Lung microvascular endothelial cell (primary cell): Measurements from ENCODE around the gene SYNE1. TPM values are rescaled to one million over a fixed set of nuclear protein-coding genes. Genes with fewer than 3 reads are reported as not detected.
A peak's percentile ranks its signal among the peaks of the same experiment; 100 is the strongest.
"Not testable (repeated sequence)": the region's sequence is repeated elsewhere in the genome, so short reads cannot be mapped to it uniquely, and the experiment has no call there.

ENCODE experiments used
- DNase-seq, 2 donors: peaks; one replicate each; pipeline versions ENCODE4 v3.0.0 to v3.0.0-alpha.2; 2010; ENCODE audit warnings: low read depth in 2 of 2
- total RNA-seq: library from RNA; depleted of rRNA; stranded (reverse); fragments of >200 nt; gene quantifications from 2 replicates; pipeline ENCODE4 v1.2.1, GENCODE V29; 2014

The SYNE1 gene
- total RNA-seq, 1 donor from 2014 or later = 44.8 TPM

DNA sequence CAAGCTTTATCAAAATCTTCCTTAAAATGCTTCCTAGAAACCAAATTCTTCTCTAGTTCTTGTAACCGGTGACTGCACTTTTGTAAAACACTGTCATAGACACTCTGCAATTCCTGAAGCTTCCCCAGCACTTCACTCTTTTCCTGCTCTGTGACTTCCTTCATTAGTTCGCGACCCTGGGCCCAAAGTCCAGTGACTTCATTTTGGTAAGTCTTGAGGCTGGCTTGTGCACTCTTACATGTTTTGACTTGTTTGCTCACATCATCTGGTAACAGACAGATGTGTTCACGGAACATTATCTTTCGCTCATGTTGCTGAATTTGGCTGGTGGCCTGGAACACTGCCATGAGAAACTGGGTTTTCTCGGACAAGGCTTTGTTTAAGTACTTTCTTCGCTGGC lies 306.2 kb downstream of the SYNE1 start:
- no peak for DNase-seq

GRCh38 chr6:152329638-152330448 lies 307.3 kb downstream of the SYNE1 start:
- DNase-seq = no peak

DNA sequence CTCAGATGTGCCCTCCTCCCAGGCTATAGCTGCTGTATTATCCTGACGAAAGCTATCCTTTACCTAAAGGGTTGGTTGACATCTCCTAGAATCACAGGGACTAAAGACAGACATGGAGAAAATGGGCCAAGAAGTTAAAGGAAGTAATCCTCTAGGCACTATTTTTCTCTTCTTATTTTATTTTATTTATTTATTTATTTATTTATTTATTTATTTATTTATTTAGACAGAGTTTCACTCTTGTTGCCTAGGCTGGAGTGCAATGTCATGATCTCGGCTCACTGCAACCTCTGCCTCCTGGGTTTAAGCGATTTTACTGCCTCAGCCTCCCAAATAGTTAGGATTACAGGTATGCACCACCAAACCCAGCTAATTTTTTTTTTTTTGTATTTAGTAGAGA lies 309.0 kb downstream of the SYNE1 start:
- DNase-seq = not testable (repeated sequence)

DNA sequence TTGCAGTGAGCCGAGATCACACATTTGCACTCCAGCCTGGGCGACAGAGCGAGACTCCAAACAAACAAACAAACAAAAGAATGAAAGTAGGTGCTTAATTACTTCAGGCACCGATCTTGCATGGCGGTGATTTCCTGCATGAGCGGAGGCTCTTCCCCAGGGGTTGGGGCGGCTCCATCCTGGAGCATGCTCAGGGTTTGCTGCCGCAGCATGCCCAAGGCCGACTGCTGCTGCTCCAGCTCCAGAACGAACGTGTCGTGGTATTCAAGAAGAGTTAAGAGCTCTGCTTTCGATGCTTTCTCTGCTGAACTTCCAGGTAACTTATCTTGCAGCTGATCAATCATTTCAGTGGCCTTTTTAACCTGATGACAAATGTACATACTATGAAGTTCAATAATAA lies 313.8 kb downstream of the SYNE1 start:
- no peak for DNase-seq

DNA sequence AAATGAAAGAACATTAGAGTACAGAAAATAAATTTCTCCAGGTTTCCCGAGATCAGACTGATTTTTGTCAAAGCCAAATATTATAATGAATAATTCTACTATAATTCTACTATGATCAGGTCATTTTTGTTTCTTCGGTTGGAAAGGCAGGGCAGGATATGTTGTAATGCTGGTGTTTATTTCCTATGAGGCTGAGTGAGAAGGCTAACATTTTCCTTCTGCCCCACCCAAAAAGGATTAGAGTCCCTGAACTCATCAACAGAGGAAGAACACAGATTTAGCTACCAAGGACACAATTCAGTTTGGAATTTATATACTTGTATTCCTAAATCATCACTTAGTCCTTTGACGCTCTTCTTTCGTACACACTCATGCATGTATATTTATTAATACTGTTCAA lies 318.9 kb downstream of the SYNE1 start:
- DNase-seq = peak; percentile 62 to 81

DNA sequence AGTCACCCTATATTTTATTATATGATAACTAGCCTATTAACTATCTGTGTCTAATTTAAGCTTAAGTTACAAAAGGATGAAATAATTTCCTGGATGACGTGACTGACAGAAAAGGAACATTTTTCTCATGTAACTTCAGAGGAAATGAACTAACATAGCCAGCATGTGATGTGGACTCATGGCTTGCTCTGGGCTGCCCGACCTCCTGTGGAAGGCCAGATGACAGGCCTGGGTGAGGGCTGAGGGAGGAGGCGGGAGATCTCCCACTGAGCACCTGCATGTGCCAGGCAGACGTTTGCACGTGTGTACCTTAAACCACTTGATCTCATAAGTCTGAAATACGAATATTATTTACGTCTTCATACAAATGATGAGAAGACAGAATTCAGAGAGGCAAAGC lies 321.1 kb downstream of the SYNE1 start:
- peak; percentile 96 to 98 for DNase-seq

DNA sequence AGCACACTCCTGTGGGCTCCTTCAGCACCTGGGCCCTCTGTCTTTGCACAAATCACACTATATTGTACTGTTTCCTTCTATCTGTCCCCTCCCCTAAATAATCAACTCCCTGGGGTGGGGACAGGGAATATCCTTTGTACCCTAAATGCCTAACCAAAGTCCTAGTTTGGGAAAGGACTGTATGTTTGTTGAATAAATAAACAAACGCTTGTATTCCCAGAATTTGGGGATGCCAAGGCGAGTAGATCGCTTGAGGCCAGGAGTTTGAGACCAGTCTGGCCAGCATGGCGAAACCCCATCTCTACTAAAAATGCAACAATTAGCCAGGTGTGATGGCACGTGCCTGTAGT lies 322.7 kb downstream of the SYNE1 start:
- no peak for DNase-seq

DNA sequence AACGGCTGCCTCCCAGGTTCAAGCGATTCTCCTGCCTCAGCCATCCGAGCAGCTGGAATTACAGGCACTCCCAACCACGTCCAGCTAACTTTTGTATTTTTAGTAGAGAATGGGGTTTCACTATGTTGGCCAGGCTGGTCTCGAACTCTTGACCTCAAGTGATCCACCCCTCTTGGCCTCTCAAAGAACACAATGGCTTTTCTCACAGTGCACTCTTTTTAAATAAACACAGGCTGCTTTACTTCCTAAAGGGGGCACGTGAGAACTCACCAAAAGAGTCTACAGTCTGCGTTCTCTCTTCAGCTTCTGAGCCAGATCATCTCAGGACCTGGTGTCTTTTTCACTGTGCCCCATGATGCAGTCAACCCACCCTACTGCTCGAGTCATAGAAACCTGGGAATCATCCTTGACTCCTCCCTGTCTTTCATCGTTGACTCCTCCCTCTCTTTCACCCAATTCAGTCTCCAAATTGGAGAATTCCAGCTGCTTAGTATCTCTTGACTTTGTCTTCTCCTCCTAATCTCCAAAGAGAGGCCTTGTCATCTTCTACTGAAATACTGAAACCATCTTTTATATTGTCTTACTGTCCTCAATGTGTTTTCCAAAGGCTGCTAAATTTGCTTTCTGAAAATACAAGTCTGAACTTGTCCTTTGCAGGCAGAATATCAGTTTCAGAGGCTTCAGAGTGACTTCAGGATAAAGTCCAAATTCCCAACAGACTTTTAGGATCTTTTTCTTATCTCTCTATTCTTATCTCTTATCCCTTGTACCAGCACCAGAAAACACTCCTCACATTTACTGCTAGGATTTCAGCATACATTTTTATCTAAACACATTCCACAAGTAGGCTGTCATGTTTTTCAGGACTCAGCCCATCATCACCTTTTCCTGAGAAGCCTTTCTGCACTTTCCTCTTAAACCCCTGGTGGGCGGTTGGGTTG lies 323.4 kb downstream of the SYNE1 start:
- DNase-seq = peak; percentile 64 to 72

DNA sequence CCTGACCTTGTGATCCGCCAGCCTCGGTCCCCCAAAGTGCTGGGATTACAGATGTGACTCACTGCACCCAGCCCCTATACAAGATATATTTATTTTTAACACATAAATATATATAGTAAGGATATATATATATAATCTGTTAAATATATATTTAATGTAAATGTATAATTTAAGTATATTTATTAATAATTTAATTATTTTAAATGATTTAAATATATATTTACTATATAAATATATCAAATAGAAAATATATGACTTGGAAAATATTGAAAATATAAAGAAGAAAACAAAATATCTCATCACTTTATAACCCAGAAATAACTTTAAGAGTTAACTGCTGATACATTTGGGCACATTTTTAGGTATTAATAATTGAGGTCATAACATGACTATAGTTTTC lies 324.7 kb downstream of the SYNE1 start:
- DNase-seq = no peak

DNA sequence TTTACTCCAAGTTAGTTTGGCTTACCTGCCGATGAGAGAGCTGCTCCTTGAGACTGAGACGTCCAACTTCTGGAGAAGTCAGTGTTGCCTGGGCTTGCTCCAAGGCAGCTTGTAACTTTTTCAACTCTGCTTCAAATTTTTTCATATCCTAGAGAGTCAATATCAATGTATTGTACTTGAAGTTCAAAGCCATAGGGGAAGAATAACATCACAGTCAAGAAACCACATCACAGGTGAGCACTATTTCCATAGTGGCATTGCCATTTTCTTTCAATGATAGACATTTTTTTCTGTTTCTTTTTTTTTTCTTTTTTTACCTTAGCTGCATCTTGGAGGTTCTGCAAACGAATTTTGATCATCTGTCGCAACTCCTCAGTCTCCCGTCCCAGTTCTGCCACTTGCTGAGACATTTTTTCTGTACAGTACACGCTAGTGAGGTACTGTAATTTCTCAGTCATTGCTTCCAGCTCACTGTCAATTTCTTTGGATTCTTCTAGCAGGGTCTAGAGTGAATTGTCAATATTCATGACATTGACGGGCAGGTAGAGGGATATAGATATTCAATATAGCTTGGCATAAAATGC lies 326.7 kb downstream of the SYNE1 start:
- DNase-seq = no peak

GRCh38 chr6:152309648-152310047 lies 327.5 kb downstream of the SYNE1 start:
- no peak for DNase-seq

DNA sequence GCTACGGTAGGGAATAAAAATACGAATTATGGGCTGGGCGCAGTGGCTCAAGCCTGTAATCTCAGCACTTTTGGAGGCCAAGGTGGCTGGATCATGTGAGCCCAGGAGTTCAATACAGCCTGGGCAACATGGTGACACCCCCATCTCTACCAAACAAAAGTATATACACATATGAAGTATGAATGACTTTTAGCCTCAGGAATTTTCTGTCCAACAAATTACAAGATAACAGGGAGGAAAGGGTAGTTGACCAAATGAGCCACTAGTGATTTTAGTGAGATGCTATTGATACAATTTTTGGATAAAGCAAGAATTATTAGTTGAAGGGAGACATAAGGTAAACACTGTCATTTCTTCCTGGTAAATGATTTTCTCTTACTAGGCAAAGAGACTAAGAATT lies 328.2 kb downstream of the SYNE1 start:
- DNase-seq = no peak

DNA sequence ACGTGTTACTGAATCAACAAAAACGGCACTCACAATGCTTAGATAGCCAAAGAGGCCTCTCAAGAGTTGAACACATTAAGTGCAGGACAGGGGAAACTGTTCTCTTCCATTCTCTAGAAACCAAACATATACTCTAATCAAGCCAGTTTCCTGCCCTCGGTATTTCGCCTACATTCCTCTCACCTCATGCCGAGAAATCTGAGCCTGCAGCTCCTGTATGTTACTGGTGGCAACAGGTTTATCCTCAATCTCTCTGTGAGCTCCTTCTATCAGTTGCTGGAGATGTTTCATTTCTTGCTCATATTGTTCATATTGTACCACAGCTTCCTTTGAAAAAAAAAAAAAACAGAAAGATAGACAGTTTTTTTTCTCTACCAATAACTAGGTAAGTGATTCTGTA lies 328.9 kb downstream of the SYNE1 start:
- no peak for DNase-seq

GRCh38 chr6:152305672-152306071 lies 331.5 kb downstream of the SYNE1 start:
- DNase-seq = peak; percentile 67 to 70

DNA sequence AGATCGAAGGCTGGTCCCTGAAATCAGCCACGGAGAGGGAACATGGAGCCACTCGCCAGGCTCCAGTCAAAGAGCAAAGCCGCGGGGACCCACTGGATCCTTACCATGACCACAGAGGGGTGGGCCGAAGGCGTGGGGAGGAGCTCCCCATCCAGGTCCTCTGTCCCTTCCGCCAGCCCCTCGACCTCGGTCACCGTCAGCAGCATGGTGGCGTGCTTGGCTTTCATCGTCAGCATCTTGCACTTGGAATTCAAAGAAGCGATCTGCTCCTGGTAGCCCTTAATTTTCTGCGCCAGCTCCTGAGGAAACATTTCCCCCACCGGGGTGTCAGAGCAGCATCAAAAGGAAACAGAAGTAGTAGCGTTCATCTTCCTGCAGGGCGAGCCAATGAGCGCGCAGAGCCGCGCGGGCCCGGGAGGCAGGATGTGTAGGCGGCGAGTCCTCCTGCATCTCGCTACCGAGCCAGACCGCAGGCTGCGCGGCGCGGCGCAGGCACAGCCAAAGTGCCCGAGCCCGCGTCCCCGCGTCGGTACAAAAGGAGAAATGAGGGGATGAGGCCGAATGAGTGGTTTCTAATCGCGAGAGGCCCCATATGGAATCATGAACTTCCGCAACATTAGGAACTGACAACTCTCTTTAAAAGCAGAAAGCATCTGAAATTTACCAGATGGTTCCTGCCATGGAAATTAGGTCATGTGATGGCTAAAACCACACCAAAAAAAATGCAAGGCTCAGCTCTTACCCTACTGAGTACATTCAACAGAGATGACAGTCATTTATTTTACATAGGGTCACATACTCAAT lies 335.2 kb downstream of the SYNE1 start:
- DNase-seq = peak; percentile 92

- no peak for DNase-seq
Measured at GRCh38 chr6:152301021-152301764, 336.0 kb downstream of the SYNE1 start.

DNA sequence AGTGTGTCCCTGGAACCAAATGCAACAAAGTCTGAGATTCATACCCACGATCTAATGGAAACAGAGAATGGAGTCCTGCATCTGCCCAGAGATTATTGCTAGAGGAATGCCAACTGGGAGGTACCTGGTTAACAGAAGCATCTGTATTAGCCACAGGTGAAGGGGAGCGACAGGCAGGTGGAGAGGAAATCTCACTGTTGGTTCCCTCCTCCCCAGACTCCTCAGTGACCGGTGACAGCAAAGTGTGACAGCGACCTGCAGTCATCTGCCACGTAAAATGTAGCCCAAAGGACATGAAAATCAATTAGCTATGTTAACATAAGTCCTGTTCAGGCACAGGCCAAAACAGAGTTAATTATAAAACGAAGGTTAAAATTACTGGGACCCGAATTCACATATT lies 336.6 kb downstream of the SYNE1 start:
- DNase-seq = no peak

DNA sequence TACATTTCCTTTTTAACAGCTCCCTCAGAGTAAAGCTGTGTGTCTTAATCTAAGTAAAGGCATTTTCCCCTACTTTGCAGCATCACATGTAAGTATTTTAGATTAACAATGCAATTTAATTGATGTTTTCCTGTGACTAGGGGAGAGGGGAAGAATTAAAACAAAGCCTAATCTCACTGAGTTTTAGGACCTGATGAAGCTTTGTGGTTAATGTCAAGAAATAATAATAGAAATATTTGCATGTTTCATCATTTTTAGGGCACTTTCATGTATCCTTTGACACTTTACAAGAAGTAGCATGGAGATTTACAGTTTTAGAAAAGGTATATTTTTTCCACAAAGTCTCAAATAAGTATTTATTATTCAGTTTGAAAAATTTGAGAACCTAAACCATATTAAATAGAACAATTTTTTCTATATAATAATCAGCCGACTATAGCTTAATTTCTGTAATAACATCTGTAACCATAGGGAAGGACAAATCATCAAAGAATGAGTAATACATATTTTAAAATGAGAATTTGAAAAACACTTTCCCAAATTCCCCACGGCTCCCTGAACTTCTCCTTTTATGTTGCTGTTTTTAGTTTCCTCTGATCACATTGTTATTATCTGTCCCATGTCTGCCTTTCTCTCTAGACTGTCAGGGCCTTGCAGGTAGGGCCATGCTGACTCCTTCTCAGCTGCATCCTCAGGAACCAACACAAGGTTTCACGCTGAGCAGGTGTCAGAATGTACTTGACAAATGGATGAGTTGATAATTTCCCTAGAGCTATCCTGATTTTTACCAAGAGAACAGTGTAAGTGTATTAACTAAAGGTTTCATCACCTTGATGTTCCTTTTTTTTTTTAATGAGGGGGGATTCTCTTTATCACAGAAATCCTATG lies 338.1 kb downstream of the SYNE1 start:
- DNase-seq = no peak

DNA sequence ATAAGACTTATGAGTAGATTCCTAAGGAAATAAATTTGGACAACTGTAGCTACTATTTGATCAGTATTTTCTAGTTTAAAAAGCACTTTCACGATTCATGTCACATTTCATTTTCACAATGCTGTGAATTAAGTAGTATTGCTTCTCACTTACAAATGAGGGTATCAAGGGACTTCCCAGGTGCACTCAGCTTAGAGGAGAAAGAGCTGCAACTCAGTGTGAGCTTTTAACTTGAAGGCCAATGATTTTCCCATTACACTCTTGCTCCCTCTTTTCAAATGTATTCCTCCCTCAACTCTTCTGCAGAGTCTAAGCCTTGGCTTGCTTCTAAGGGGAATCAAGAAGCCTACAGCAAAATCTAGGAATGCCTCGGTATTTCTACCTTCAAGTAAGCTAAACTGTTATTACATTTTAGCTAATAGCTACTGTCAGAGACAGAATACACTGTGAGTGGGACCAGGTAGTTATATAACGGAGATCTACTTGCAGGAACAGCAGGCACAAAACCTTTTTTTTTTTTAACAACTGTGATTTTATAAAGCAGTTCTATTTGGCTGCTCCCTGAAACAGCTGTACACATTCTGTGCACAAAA lies 339.0 kb downstream of the SYNE1 start:
- no peak for DNase-seq
